Measurements from ENCODE around the gene LGI4.

The LGI4 gene

GRCh38 chr19:35110974-35111373 lies 23.9 kb downstream of the LGI4 start:
- H3K27me3 ChIP-seq (ENCODE audit: control insufficient read depth, low read length): no peaks in the 10 kb centered on the region
- peaks cover under 1% of the 10 kb centered on the region; the same call in 1 of the 2 replicates for H3F3A ChIP-seq (ENCODE audit: control insufficient read depth, insufficient read depth)
- H3K4me1 ChIP-seq (ENCODE audit: control insufficient read depth, low read length): peaks cover 5% of the 10 kb centered on the region
- H4K20me1 ChIP-seq (ENCODE audit: control insufficient read depth, insufficient read depth, low read depth, low read length): no peaks in the 10 kb centered on the region
- H3K4me3 ChIP-seq (ENCODE audit: low read length): no peak overlapping the region
- no peaks in the 10 kb centered on the region for H3K9me2 ChIP-seq (replicated peaks; ENCODE audit: control insufficient read depth, low read length)
- H3K9me3 ChIP-seq (ENCODE audit: control insufficient read depth, insufficient read depth, low read length): peaks cover 4% of the 10 kb centered on the region; the same call in 1 of the 2 replicates
- no peak overlapping the region for H3K4me2 ChIP-seq (ENCODE audit: low read length)
- no peaks in the 10 kb centered on the region for H3K79me2 ChIP-seq (ENCODE audit: control insufficient read depth, low read length)
- no peak overlapping the region for H3K27ac ChIP-seq (ENCODE audit: low read depth, low read length)
- H3K36me3 ChIP-seq (ENCODE audit: control insufficient read depth, low read length): no peaks in the 10 kb centered on the region
- TF ChIP-seq, protein P1, sequence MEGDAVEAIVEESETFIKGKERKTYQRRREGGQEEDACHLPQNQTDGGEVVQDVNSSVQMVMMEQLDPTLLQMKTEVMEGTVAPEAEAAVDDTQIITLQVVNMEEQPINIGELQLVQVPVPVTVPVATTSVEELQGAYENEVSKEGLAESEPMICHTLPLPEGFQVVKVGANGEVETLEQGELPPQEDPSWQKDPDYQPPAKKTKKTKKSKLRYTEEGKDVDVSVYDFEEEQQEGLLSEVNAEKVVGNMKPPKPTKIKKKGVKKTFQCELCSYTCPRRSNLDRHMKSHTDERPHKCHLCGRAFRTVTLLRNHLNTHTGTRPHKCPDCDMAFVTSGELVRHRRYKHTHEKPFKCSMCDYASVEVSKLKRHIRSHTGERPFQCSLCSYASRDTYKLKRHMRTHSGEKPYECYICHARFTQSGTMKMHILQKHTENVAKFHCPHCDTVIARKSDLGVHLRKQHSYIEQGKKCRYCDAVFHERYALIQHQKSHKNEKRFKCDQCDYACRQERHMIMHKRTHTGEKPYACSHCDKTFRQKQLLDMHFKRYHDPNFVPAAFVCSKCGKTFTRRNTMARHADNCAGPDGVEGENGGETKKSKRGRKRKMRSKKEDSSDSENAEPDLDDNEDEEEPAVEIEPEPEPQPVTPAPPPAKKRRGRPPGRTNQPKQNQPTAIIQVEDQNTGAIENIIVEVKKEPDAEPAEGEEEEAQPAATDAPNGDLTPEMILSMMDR (IDR thresholded peaks at IDR 0.05; ENCODE audit: low read depth, low read length, poor library complexity, severe bottlenecking): no peak
- TF ChIP-seq EZH2phosphoT487 (IDR thresholded peaks at IDR 0.05; ENCODE audit: borderline replicate concordance, low read length): no peak

- H3K4me2 ChIP-seq (ENCODE audit: low read length): no peak overlapping the region
- H3K9me2 ChIP-seq (replicated peaks; ENCODE audit: control insufficient read depth, low read length): no peaks in the 10 kb centered on the region
- peaks cover 4% of the 10 kb centered on the region for H3F3A ChIP-seq (ENCODE audit: control insufficient read depth, insufficient read depth)
- no peaks in the 10 kb centered on the region for H3K79me2 ChIP-seq (ENCODE audit: control insufficient read depth, low read length)
- H3K9me3 ChIP-seq (ENCODE audit: control insufficient read depth, insufficient read depth, low read length): peaks cover 8% of the 10 kb centered on the region; the same call in 1 of the 2 replicates
- no peak overlapping the region for H3K4me3 ChIP-seq (ENCODE audit: low read length)
- no peaks in the 10 kb centered on the region for H3K27me3 ChIP-seq (ENCODE audit: control insufficient read depth, low read length)
- no peaks in the 10 kb centered on the region for H3K36me3 ChIP-seq (ENCODE audit: control insufficient read depth, low read length)
- H3K27ac ChIP-seq (ENCODE audit: low read depth, low read length): no peak overlapping the region
- H4K20me1 ChIP-seq (ENCODE audit: control insufficient read depth, insufficient read depth, low read depth, low read length): no peaks in the 10 kb centered on the region
- TF ChIP-seq, protein P1 (IDR thresholded peaks at IDR 0.05; ENCODE audit: low read depth, low read length, poor library complexity, severe bottlenecking): no peak
- no peak for TF ChIP-seq EZH2phosphoT487 (IDR thresholded peaks at IDR 0.05; ENCODE audit: borderline replicate concordance, low read length)
- H3K4me1 ChIP-seq (ENCODE audit: control insufficient read depth, low read length): peaks cover 2% of the 10 kb centered on the region
These were observed 25.3 kb downstream of the LGI4 start for GRCh38 chr19:35109395-35110112.

GRCh38 chr19:35108730-35109129 lies 26.1 kb downstream of the LGI4 start:
- Histone ChIP-seq H3F3A (ENCODE audit: control insufficient read depth, insufficient read depth) (peaks cover 4% of the 10 kb centered on the region), H3K9me3 (ENCODE audit: control insufficient read depth, insufficient read depth, low read length) (peaks cover 8% of the 10 kb centered on the region; the same call in 1 of the 2 replicates), H4K20me1 (ENCODE audit: control insufficient read depth, insufficient read depth, low read depth, low read length) (no peaks in the 10 kb centered on the region), H3K4me1 (ENCODE audit: control insufficient read depth, low read length) (no peaks in the 10 kb centered on the region), H3K4me2 (ENCODE audit: low read length) (no peak overlapping the region), H3K9me2 (replicated peaks; ENCODE audit: control insufficient read depth, low read length) (no peaks in the 10 kb centered on the region), H3K4me3 (ENCODE audit: low read length) (no peak overlapping the region), H3K27me3 (ENCODE audit: control insufficient read depth, low read length) (no peaks in the 10 kb centered on the region), H3K36me3 (ENCODE audit: control insufficient read depth, low read length) (no peaks in the 10 kb centered on the region), H3K79me2 (ENCODE audit: control insufficient read depth, low read length) (no peaks in the 10 kb centered on the region), H3K27ac (ENCODE audit: low read depth, low read length) (no peak overlapping the region)
- TF ChIP-seq EZH2phosphoT487 (IDR thresholded peaks at IDR 0.05; ENCODE audit: borderline replicate concordance, low read length): no peak
- TF ChIP-seq, protein P1 (IDR thresholded peaks at IDR 0.05; ENCODE audit: low read depth, low read length, poor library complexity, severe bottlenecking): no peak

All from DOHH2 (cell line).